A549 treated with DMSO at 1 μM for 4 hours (cell line): Measurements from ENCODE around the gene RAB12. TPM values are rescaled to one million over a fixed set of nuclear protein-coding genes. Genes with fewer than 3 reads are reported as not detected.

Experiments used
- total RNA-seq: library from RNA; stranded (reverse); fragments of 200-300 nt; extraction: Qiagen RNA extraction; gene quantifications from 5 replicates; pipeline ENCODE4 v1.2.3, GENCODE V29; 2022; ENCODE audit warnings: low read depth

The RAB12 gene, protein sequence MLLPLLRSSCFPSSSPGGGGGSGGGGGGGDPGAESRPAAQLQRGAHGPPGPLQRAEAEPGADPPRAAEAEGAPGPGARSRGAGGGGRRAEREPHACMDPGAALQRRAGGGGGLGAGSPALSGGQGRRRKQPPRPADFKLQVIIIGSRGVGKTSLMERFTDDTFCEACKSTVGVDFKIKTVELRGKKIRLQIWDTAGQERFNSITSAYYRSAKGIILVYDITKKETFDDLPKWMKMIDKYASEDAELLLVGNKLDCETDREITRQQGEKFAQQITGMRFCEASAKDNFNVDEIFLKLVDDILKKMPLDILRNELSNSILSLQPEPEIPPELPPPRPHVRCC
- 24.5 to 31.7 TPM (median 29.3 TPM) in 5 replicates for total RNA-seq

DNA sequence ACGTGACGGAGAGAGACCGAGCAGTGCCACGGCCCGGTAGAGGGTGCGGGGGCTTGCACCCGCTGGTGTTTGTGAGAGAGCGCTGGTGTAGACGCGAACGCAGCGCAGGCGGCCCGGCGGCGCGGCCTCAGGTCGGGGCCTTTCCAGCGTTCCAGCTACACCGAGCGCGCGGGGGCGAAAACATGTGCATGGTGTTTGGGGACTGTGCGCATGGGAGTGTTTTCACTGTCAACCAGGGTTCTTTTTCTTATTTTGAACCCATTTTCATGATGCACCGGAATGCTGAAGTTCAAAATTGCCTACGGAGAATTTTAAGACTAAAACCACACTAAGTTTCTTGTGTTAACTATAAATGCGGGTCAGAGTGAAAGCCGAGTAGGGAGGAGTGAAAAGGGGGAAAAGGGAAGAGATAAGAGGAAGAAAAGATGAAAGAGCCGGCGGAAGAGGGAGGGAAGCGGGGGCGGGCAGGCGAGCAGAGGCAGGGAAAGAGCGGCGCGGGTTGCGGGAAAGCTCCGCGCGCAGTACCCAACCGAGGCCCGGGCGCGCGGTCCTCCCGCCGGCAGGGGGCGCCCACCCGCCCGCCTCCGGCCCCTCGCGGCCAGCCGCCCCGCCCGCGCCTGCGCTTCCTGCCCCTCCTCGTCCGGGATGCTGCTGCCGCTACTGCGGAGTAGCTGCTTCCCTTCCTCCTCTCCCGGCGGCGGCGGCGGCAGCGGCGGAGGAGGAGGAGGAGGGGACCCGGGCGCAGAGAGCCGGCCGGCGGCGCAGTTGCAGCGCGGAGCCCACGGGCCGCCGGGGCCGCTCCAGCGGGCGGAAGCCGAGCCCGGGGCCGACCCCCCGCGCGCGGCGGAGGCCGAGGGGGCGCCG, at the start of gene RAB12:
Gene RAB12, plus strand, starts transcription at position 643 of the 864 bp plus-strand sequence. Its CDS starts 3 bp downstream, at position 646.

Other genes starting within 250 kb of the RAB12 start
- gene MTCL1, start 96.1 kb downstream of the RAB12 start, total RNA-seq, result 55.2 to 70.3 TPM (median 61.6 TPM) in 5 replicates